ENCODE measurements around the gene ZNF48. TPM values are rescaled to one million over a fixed set of nuclear protein-coding genes. Genes with fewer than 3 reads are reported as not detected.

The ZNF48 gene
- total and polyA plus RNA-seq, 4 donors = 3.4 to 7.4 (median 5.5) TPM

DNA sequence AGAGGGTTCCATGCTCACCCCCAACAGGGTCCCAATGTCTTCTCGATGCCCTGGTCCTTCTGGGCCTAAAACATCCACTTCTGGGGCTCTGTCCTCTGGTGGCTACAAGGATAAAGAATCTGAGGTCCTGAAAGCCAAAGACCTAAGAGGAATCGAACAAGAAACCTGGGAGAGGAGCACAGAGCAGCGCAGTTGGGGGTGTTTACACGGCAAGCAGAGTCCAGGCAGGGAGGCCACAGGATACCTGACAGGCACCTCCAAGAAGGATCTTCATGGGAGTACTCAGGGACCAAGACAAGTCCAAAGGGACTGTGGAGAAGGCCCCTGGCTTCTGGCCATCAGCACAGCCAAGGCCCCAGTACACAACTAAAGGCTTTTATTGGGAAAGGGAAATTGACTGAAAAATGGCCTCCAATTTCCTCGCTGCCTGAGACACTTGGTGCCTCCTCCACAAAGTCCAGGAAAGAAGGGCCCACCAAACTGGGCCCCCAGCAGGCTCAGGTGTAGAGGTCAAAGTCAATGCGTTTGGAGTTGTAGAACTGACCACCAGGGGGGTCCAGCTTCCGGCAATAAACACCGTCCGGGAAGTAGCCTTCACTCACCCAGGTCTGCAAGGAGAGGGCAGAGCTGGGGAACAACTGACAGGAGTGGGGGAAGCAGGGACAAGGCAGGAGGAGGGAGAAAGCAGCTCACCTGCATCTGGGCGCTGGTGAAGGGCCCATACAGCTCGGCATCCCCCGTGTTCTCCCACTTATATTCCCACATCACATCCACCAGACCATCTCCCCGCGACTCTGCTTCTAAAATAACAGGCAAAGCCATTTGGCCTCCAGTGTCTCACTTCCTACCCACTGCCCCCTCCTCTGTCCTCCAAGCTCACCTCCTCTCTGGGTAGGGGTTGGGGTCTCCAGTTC is 42.5 kb upstream of the ZNF48 start:
- H3K4me1 ChIP-seq (ENCODE audit: control insufficient read depth in 1 of 2, insufficient read depth in 2 of 2, low read length in 2 of 2) = no peaks in the 10 kb centered on the region
- H3K9me3 ChIP-seq (ENCODE audit: control insufficient read depth, low read length) = no peaks in the 10 kb centered on the region
- intact Hi-C loops (cut with DNase I) = no loop called here
- DNase-seq (peak; percentile 34 to 35), ATAC-seq (ENCODE audit: low FRiP score) (no peak)
- no peaks in the 10 kb centered on the region for H3K27me3 ChIP-seq (ENCODE audit: control insufficient read depth in 1 of 2, insufficient read depth in 2 of 2, low read length in 1 of 2)
- WGBS, 2 donors = 83% methylated on average over 14 of the region's 14 CpGs
- H3K36me3 ChIP-seq (ENCODE audit: control insufficient read depth in 1 of 2, insufficient read depth in 2 of 2, low read length in 1 of 2) = peaks cover 0 to 2% of the 10 kb centered on the region in 2 donors
- H3K4me3 ChIP-seq (ENCODE audit: low read length in 2 of 2) = no peak overlapping the region
- H3K27ac ChIP-seq (ENCODE audit: low read depth in 1 of 2, low read length in 2 of 2) = peak overlapping the region in 1 of 2 donors; percentile 64

DNA sequence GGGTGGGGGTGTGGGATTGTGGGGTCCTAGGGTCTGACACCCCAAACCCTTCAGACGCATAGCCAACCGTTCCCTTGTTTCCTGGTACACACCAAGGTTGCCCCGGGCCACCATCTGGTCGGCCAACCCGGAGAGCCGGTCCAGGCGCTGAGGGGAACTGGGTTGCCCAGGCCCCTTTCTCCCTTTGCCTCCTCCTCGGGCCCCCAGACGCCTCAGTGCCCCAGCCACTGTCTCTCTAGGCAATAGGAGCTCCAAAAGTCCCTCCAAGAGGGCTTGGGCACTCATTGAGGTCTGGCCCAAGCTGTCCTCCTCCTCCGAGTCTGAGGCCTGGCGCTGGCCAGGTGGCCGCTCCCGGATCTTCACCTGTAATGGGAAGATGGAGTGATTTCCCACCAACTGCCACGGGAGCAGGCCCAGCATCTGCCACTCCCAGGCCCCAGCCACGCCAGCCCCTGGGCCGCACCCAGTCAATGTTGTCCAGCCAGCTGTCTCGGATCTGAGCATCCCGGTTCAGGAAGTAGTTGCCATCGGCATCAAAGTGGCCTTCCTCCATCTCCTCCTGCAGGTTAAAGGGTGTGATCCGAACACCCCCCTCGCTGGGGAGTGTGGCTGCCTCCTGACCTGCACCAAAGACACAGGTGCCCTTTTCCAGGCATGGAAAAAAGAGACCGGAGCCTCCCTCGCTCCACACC is 41.6 kb upstream of the ZNF48 start:
- Histone ChIP-seq H3K27ac (ENCODE audit: low read depth in 1 of 2, low read length in 2 of 2) (no peak overlapping the region), H3K4me3 (ENCODE audit: low read length in 2 of 2) (no peak overlapping the region), H3K27me3 (ENCODE audit: control insufficient read depth in 1 of 2, insufficient read depth in 2 of 2, low read length in 1 of 2) (no peaks in the 10 kb centered on the region), H3K36me3 (ENCODE audit: control insufficient read depth in 1 of 2, insufficient read depth in 2 of 2, low read length in 1 of 2) (peaks cover 0 to 6% of the 10 kb centered on the region in 2 donors), H3K9me3 (ENCODE audit: control insufficient read depth, low read length) (no peaks in the 10 kb centered on the region), H3K4me1 (ENCODE audit: control insufficient read depth in 1 of 2, insufficient read depth in 2 of 2, low read length in 2 of 2) (no peaks in the 10 kb centered on the region)
- WGBS, 2 donors = 89 to 91% methylated on average over 20 to 23 of the region's 23 CpGs
- intact Hi-C loops (cut with DNase I) = loop anchor here in 1 of 2 donors (2.0 kb wide), 1 partner anchor 19 kb away; no protein-coding TSS in a partner anchor
- DNase-seq = peak; percentile 43 to 69
- ATAC-seq (ENCODE audit: low FRiP score) = no peak

DNA sequence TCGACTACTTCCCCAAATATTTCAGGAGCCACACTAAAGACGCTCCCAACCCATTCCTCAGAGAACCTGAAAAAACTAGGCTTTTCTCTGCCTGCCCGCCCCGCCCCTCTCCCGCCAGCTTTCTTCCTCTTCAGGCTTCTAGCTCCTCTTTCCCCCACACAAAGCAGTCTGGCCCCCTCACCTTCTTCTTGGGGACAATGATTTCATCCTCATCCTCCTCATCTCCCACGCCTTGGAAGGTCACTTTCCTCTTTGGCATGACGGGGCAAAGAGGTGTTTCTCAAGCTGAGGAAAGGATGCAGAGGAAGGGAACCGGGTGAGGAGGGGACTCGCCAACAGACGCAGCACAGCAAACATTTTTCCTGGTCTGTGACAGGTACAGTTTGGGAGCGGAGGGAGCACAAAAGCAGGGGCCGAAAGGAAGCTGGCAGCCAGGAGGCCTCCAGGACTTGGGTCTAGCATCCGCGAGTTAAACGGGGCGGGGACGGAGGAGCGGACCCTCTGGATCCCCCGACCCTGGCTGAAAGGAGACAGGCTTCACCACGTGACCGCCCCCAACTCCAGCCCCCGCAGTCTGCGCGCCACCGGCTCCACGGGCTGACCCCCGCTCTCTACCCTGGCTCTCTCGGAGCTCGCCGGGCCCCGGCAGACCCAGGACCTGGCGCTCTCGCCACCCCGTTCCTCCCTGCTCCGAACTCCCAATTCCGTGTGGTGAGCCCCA is 40.6 kb upstream of the ZNF48 start:
- Histone ChIP-seq H3K36me3 (ENCODE audit: control insufficient read depth in 1 of 2, insufficient read depth in 2 of 2, low read length in 1 of 2) (peaks cover 0 to 6% of the 10 kb centered on the region in 2 donors), H3K27ac (ENCODE audit: low read depth in 1 of 2, low read length in 2 of 2) (peak overlapping the region; percentile 25 to 87), H3K4me1 (ENCODE audit: control insufficient read depth in 1 of 2, insufficient read depth in 2 of 2, low read length in 2 of 2) (no peaks in the 10 kb centered on the region), H3K9me3 (ENCODE audit: control insufficient read depth, low read length) (no peaks in the 10 kb centered on the region), H3K4me3 (ENCODE audit: low read length in 2 of 2) (peak overlapping the region; percentile 81 to 82), H3K27me3 (ENCODE audit: control insufficient read depth in 1 of 2, insufficient read depth in 2 of 2, low read length in 1 of 2) (no peaks in the 10 kb centered on the region)
- 1% methylated on average over 35 to 36 of the region's 36 CpGs for WGBS, 2 donors
- intact Hi-C loops (cut with DNase I) = loop anchor here in 1 of 2 donors (2.0 kb wide), 1 partner anchor 20 kb away; no protein-coding TSS in a partner anchor
- ATAC-seq (ENCODE audit: low FRiP score) (peak; percentile 51), DNase-seq (peak; percentile 51 to 53)

DNA sequence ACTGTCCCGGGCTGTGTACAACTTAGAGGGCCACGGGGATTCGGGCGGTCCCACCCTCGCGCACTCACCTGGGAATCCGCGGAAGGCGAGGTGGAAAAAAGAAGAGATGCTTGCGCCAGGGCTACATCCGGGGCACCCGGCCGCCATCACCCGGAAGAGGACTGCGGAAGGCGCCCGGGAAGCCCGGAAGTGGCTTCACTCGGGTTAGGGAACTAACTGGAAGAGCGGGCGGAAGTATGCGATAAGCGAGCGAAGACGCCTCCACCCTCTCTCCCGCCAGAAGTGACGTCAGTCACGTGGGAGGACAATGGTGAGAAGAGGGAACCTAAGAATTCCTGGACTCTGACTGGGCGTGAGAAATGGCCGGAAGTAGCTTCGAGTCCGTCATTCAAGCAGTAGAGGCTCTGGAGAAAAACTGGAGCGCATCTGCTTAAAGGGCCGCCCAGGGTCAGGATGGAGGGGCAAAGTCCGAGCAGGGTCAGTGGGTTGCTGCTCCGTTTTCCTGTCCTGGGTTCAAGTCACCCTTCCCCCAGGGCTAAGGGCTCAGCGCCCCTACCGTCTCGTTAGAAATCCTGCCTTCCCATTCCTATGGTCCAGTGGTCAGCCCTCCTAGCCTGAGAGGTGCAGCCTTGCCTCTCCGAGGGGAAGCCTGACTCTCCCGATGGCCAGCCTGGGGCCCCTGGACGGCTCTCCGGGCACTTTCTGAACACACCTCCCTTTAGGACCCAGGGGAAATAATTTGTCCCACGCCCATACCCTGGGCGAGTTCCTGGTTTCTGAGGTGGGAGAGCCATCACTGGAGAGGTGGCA is 39.9 kb upstream of the ZNF48 start, which contains the start of gene CD2BP2:
TSS of gene CD2BP2 (minus strand) at position 165 of the 810 bp plus-strand sequence. CDS start 627 bp downstream, outside the sequence.
- intact Hi-C loops (cut with DNase I) = loop anchor here in 1 of 2 donors (2.0 kb wide), 1 partner anchor 21 kb away; no protein-coding TSS in a partner anchor
- Histone ChIP-seq H3K4me3 (ENCODE audit: low read length in 2 of 2) (peak within 1 kb of the TSS; percentile 81 to 82), H3K9me3 (ENCODE audit: control insufficient read depth, low read length) (no peaks in the 10 kb centered on the region), H3K27ac (ENCODE audit: low read depth in 1 of 2, low read length in 2 of 2) (peak within 1 kb of the TSS; percentile 25 to 97), H3K36me3 (ENCODE audit: control insufficient read depth in 1 of 2, insufficient read depth in 2 of 2, low read length in 1 of 2) (peaks cover 0 to 6% of the 10 kb centered on the region in 2 donors), H3K4me1 (ENCODE audit: control insufficient read depth in 1 of 2, insufficient read depth in 2 of 2, low read length in 2 of 2) (no peaks in the 10 kb centered on the region), H3K27me3 (ENCODE audit: control insufficient read depth in 1 of 2, insufficient read depth in 2 of 2, low read length in 1 of 2) (no peaks in the 10 kb centered on the region)
- ATAC-seq (ENCODE audit: low FRiP score) = peak; percentile 95
- peak; percentile 98 for DNase-seq
- WGBS, 2 donors = 0 to 1% methylated on average over 45 of the region's 45 CpGs

DNA sequence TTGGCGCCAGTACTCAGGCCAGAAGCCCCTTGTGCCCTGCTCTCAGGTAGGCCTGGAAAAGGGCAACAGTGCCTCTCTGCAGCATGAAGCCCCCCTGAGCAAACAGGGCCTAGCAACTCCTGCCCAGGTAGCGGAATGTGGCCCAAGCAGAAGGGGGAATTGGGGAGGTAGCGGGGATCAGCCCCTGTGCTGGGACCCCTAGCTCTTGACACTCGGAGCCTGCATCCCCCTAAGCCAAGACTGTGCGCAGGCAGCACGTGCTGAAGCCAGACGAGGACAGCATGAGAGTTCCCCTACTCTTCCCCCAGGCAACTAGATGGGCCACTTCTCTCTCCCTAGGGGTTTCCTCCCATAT is 39.3 kb upstream of the ZNF48 start:
- Histone ChIP-seq H3K9me3 (ENCODE audit: control insufficient read depth, low read length) (no peaks in the 10 kb centered on the region), H3K4me3 (ENCODE audit: low read length in 2 of 2) (no peak overlapping the region), H3K36me3 (ENCODE audit: control insufficient read depth in 1 of 2, insufficient read depth in 2 of 2, low read length in 1 of 2) (peaks cover 0 to 6% of the 10 kb centered on the region in 2 donors), H3K4me1 (ENCODE audit: control insufficient read depth in 1 of 2, insufficient read depth in 2 of 2, low read length in 2 of 2) (no peaks in the 10 kb centered on the region), H3K27ac (ENCODE audit: low read depth in 1 of 2, low read length in 2 of 2) (peak overlapping the region in 1 of 2 donors; percentile 97), H3K27me3 (ENCODE audit: control insufficient read depth in 1 of 2, insufficient read depth in 2 of 2, low read length in 1 of 2) (no peaks in the 10 kb centered on the region)
- peak in 1 of 2 donors; percentile 65 for DNase-seq
- ATAC-seq (ENCODE audit: low FRiP score) = no peak
- 50 to 55% methylated on average over 7 of the region's 7 CpGs for WGBS, 2 donors
- intact Hi-C loops (cut with DNase I) = loop anchor here in 1 of 2 donors (2.0 kb wide), 1 partner anchor 21 kb away; no protein-coding TSS in a partner anchor

DNA sequence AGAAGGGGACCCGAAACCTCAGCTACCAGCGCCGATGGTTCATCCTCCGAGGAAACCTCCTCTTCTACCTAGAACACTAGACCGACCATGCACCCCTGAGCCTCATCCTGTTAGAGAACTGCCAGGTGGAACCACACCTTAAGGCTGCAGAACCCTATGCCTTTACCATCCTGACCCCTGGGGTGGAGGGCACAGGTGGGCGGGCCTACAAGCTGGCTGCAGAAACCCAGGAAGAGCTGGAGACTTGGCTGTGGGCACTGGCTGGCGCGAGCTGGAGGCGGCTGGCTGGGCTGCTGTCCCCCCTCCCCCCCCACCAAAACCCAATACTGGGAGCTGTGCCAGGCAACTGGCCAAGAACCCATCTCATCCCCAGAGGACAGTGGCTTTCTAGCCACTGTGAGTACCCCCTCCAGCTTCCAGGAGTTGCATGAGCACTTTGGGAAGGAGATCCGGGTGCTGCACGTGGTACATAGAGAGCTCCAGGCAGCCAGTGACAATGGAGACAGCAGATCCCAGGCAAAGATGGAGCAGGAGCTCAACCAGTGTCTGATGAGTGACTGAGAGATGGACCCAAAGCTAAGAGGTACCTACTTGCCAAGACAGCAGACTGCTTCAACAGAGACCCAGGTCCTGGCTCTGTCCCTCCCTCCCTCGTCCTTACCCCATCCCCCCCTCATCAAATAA is 38.7 kb upstream of the ZNF48 start:
- peak overlapping the region in 1 of 2 donors; percentile 97 for H3K27ac ChIP-seq (ENCODE audit: low read depth in 1 of 2, low read length in 2 of 2)
- peaks cover 0 to 4% of the 10 kb centered on the region in 2 donors for H3K36me3 ChIP-seq (ENCODE audit: control insufficient read depth in 1 of 2, insufficient read depth in 2 of 2, low read length in 1 of 2)
- WGBS, 2 donors = 52 to 55% methylated on average over 11 to 12 of the region's 12 CpGs
- H3K9me3 ChIP-seq (ENCODE audit: control insufficient read depth, low read length) = no peaks in the 10 kb centered on the region
- intact Hi-C loops (cut with DNase I) = no loop called here
- H3K27me3 ChIP-seq (ENCODE audit: control insufficient read depth in 1 of 2, insufficient read depth in 2 of 2, low read length in 1 of 2) = no peaks in the 10 kb centered on the region
- no peaks in the 10 kb centered on the region for H3K4me1 ChIP-seq (ENCODE audit: control insufficient read depth in 1 of 2, insufficient read depth in 2 of 2, low read length in 2 of 2)
- no peak overlapping the region for H3K4me3 ChIP-seq (ENCODE audit: low read length in 2 of 2)
- ATAC-seq (ENCODE audit: low FRiP score) (no peak), DNase-seq (peak in 1 of 2 donors; percentile 69)

DNA sequence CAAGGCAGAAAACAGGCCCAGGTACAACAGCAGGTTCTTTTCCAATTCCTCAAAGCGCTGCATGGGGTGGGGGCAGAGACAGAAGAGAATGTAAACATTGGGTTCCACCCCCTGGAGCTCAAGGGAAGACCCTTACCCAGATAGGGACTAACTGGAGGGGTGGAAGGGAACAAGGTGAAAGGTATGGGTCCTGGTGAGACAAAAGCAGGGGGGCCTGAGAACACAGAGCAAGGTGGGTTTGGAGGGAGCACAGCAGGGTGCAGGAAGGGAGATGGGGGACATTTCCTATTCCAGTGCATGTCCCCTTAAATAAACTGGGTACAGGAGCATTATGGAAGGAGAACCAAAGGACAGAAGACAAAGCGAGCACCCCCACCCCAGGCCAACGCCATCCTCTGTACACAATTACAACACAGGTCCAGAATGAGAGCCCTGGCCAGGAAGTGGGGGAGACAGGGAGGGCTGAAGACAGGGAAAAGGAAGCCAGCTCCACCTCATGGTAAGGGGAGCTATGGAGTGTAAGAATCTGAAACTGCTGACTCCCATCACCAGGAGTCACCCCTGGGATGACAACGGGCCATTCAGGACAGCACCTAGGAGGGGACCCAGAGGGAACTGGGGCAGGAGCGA is 38.0 kb upstream of the ZNF48 start:
- H3K9me3 ChIP-seq (ENCODE audit: control insufficient read depth, low read length) = no peaks in the 10 kb centered on the region
- intact Hi-C loops (cut with DNase I) = no loop called here
- H3K27me3 ChIP-seq (ENCODE audit: control insufficient read depth in 1 of 2, insufficient read depth in 2 of 2, low read length in 1 of 2) = no peaks in the 10 kb centered on the region
- H3K4me1 ChIP-seq (ENCODE audit: control insufficient read depth in 1 of 2, insufficient read depth in 2 of 2, low read length in 2 of 2) = no peaks in the 10 kb centered on the region
- DNase-seq = no peak
- H3K36me3 ChIP-seq (ENCODE audit: control insufficient read depth in 1 of 2, insufficient read depth in 2 of 2, low read length in 1 of 2) = peaks cover 0 to 4% of the 10 kb centered on the region in 2 donors
- no peak for ATAC-seq (ENCODE audit: low FRiP score)
- WGBS, 2 donors = 66% methylated on average over 5 of the region's 5 CpGs
- H3K4me3 ChIP-seq (ENCODE audit: low read length in 2 of 2) = no peak overlapping the region
- no peak overlapping the region for H3K27ac ChIP-seq (ENCODE audit: low read depth in 1 of 2, low read length in 2 of 2)

All from aorta (tissue), 5 donors.